ENCODE results near the gene TPCN2. TPM values are rescaled to one million over a fixed set of nuclear protein-coding genes. Genes with fewer than 3 reads are reported as not detected.
A peak's percentile ranks its signal among the peaks of the same experiment; 100 is the strongest.

Gene TPCN2
- total and polyA plus RNA-seq, 9 donors = 6.4 to 9.9 (median 7.6) TPM

DNA sequence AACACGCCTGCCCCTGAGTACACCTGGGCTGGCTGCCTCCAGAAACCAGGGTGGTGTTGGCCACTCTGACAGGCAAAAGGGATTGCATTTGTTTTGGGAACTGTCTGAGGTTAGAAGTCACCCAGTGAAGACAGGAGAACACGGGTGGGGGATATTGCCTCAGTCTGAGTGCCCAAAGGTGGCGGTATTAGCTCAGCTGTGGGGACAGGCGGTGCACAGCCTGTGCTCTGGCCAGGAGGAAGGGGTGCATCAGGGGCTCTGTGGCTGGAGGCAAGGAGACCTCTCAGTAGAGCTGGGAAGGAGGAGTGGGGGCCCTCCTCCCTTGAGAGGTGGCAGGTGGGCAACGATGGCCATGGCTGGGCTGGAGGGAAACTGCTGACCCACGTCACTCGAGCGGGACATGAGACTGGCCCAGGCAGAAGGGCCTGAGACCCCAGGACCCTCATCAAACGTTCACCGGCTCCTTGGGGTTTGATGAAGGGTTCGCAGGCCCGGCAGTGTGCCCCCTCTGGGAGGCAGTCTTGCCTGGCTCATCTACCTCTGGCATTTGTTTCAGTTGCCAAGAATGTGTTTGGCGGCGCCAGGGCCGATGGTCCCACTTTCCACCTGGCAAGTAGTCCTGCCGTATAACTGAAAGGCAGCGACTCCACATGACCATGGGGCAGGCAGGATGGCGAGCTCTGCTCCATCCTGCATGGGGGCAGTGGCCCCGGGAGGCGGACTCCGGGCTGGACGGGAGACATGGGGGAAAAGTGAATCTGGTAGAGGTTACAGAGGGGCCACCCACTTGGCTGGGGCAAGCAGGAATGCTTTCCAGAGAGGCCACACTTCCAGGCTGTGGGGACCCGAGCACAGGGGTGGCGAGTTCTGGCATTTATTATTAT, 54.2 kb downstream of the TPCN2 start:
- DNase-seq = peak; percentile 42
- no peak overlapping the region for H3K27ac ChIP-seq (ENCODE audit: low read length)
- H3K36me3 ChIP-seq (ENCODE audit: control insufficient read depth, insufficient read depth, low read length) = no peaks in the 10 kb centered on the region
- H3K4me3 ChIP-seq (ENCODE audit: low read length) = no peak overlapping the region
- H3K27me3 ChIP-seq (ENCODE audit: control insufficient read depth, insufficient read depth, low read length) = peaks cover 29% of the 10 kb centered on the region
- no peaks in the 10 kb centered on the region for H3K9me3 ChIP-seq (replicated peaks; ENCODE audit: control insufficient read depth, low read depth, low read length)
- peaks cover 33% of the 10 kb centered on the region for H3K4me1 ChIP-seq (ENCODE audit: control insufficient read depth, insufficient read depth, low read length)
- 43% methylated on average over 17 of the region's 24 CpGs for WGBS (ENCODE audit: insufficient coverage)

DNA sequence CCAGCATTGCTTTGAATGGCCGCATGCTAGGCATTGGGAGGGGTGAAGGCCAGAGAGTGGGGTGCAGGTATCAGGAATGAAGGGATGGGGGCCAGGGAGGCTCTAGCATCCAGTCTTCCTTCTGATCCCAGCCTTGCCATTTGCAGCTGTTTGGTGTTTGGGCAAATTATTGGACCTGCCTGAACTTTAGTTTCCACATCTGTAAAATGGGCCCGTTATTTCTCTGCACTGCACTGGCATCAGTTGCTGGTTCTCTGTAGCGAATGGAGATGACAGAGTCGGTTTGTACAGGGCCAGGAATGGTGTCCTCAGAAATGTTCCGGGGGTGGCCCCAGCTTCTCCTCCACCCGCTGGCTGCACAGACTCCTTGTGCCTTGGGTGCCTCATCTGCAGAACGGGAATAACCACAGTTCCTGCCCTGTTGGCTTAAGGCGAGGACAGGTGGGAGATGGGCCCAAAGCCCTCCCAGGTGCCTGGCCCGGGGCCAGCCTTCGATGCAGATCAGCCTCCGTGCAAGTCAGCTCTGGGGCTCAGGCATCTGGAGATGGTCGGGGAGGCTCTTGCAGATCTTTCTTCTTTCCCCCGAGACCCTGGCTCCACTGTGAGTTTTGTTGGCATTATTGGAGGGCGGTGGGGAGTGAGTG, 55.6 kb downstream of the TPCN2 start:
- DNase-seq = no peak
- H3K36me3 ChIP-seq (ENCODE audit: control insufficient read depth, insufficient read depth, low read length) = no peaks in the 10 kb centered on the region
- 85% methylated on average over 13 of the region's 14 CpGs for WGBS (ENCODE audit: insufficient coverage)
- H3K4me1 ChIP-seq (ENCODE audit: control insufficient read depth, insufficient read depth, low read length) = peaks cover 32% of the 10 kb centered on the region
- no peak overlapping the region for H3K4me3 ChIP-seq (ENCODE audit: low read length)
- H3K27ac ChIP-seq (ENCODE audit: low read length) = no peak overlapping the region
- H3K9me3 ChIP-seq (replicated peaks; ENCODE audit: control insufficient read depth, low read depth, low read length) = no peaks in the 10 kb centered on the region
- peaks cover 30% of the 10 kb centered on the region for H3K27me3 ChIP-seq (ENCODE audit: control insufficient read depth, insufficient read depth, low read length)

DNA sequence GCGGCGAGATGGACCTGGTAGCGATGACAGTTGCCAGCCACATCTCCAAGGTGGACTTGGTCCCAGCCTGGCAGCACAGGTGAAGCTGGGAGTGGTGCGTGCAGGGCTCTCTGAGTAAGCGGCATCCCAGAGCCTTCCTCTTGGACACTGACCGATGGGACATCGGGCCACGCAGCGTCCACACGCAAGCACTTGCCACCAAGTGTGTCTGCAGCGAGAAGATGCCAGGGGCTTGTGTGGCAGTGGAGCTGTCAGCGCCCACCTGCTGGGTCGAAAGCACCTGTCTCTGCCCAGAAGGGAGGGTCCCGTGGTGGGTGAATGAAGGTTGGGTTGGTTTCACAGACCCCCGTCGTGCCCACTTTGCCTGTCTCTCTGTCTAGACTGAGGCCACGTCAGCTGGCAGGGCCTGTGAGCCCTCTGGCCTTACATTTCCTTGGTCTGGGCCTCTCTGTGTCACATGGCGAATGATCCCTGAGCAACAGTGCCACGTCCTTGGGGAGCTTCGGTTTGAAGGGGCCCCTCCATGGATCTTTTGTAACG, 56.2 kb downstream of the TPCN2 start:
- DNase-seq = no peak
- peaks cover 31% of the 10 kb centered on the region for H3K4me1 ChIP-seq (ENCODE audit: control insufficient read depth, insufficient read depth, low read length)
- peaks cover 25% of the 10 kb centered on the region for H3K27me3 ChIP-seq (ENCODE audit: control insufficient read depth, insufficient read depth, low read length)
- H3K36me3 ChIP-seq (ENCODE audit: control insufficient read depth, insufficient read depth, low read length) = no peaks in the 10 kb centered on the region
- 89% methylated on average over 17 of the region's 21 CpGs for WGBS (ENCODE audit: insufficient coverage)
- no peaks in the 10 kb centered on the region for H3K9me3 ChIP-seq (replicated peaks; ENCODE audit: control insufficient read depth, low read depth, low read length)
- H3K27ac ChIP-seq (ENCODE audit: low read length) = no peak overlapping the region
- H3K4me3 ChIP-seq (ENCODE audit: low read length) = no peak overlapping the region

DNA sequence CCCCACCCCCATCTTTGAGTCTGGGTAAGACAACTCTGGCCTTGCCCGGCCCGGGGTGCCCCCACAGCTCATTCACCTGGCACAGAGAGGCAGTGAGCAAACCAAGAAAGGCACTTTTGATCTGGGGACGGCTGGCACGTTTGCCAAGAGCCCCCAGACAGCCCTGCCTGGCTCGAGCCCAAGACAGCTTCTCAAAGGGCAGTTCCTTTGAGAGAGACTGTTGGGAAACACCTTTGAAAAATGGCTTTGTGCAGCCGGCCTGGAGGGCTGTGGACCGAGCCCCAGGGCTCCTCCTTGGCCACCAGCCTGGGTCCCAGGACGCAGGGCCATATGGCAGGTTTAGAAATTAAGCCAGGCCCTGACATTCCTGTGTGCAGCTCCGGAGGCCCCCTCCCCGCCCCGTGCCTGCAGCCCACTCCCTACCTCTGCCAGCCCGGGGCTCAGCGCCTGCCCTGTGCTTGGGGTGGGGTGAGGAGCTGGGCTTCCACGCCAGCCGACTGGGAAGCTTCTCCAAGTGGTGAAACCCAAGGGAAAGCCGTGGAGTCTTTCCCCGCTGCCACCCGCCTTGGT, 56.8 kb downstream of the TPCN2 start:
- 61% methylated on average over 10 of the region's 18 CpGs for WGBS (ENCODE audit: insufficient coverage)
- Histone ChIP-seq H3K4me1 (ENCODE audit: control insufficient read depth, insufficient read depth, low read length) (peaks cover 31% of the 10 kb centered on the region), H3K36me3 (ENCODE audit: control insufficient read depth, insufficient read depth, low read length) (no peaks in the 10 kb centered on the region), H3K27ac (ENCODE audit: low read length) (no peak overlapping the region), H3K4me3 (ENCODE audit: low read length) (no peak overlapping the region), H3K27me3 (ENCODE audit: control insufficient read depth, insufficient read depth, low read length) (peaks cover 20% of the 10 kb centered on the region), H3K9me3 (replicated peaks; ENCODE audit: control insufficient read depth, low read depth, low read length) (no peaks in the 10 kb centered on the region)
- no peak for DNase-seq

DNA sequence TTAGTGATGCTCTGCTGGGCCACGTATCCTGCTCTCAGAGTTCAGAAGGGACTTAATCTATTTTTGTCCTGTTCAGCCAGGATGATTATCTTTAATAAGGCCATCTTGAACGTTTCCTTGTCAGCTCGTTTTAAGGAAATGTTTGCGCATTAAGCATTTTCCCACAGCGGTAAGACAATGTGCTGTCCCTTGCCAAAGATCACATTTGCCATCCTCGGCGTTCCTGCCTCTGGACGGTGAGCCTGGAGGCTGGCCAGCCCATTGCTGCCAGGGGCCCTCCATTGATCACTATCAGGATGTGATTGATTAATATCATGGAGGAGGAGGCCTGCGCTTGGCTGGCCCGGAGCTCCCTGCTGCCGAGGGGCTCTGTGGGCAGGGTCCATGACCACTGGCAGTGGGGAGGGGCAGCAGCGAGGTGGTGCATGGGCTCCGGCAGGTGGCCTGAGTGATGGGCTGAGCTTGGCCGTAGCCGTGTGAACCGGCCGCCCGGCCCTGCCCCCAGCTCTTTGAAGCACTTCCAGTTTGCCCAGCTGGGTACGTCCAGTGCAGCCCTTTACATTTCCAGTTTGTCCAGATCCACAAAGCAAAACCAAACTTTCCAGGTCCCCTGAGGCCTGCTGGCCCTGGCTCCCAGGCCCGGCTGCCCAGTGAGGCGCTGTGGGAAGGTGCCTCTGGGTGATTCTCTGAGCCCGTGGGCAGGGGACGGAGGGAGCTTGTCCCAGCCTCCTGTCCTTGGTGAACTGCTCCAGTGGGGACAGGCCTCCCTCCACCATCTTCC, 57.5 kb downstream of the TPCN2 start:
- no peak overlapping the region for H3K27ac ChIP-seq (ENCODE audit: low read length)
- WGBS (ENCODE audit: insufficient coverage) = 56% methylated on average over 15 of the region's 23 CpGs
- no peaks in the 10 kb centered on the region for H3K9me3 ChIP-seq (replicated peaks; ENCODE audit: control insufficient read depth, low read depth, low read length)
- H3K36me3 ChIP-seq (ENCODE audit: control insufficient read depth, insufficient read depth, low read length) = no peaks in the 10 kb centered on the region
- DNase-seq = no peak
- H3K4me1 ChIP-seq (ENCODE audit: control insufficient read depth, insufficient read depth, low read length) = peaks cover 31% of the 10 kb centered on the region
- no peak overlapping the region for H3K4me3 ChIP-seq (ENCODE audit: low read length)
- H3K27me3 ChIP-seq (ENCODE audit: control insufficient read depth, insufficient read depth, low read length) = peaks cover 13% of the 10 kb centered on the region

DNA sequence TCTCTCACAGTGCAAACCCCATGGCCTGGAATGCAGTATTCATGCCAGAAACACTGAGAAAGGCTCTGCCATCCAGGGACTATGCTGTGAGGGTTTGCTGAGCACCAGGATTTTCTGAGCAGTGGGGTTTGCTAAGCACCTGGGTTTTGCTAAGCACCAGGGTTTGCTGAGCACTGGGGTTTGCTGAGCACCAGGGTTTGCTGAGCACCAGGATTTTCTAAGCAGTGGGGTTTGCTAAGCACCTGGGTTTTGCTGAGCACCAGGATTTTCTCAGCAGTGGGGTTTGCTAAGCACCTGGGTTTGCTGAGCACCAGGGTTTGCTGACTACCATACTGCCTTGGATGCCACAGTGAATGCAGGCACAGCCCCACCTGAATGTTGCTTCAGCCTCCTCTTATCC, 58.7 kb downstream of the TPCN2 start:
- H3K4me3 ChIP-seq (ENCODE audit: low read length) = no peak overlapping the region
- peaks cover 38% of the 10 kb centered on the region for H3K4me1 ChIP-seq (ENCODE audit: control insufficient read depth, insufficient read depth, low read length)
- H3K36me3 ChIP-seq (ENCODE audit: control insufficient read depth, insufficient read depth, low read length) = no peaks in the 10 kb centered on the region
- no peaks in the 10 kb centered on the region for H3K9me3 ChIP-seq (replicated peaks; ENCODE audit: control insufficient read depth, low read depth, low read length)
- DNase-seq = no peak
- H3K27ac ChIP-seq (ENCODE audit: low read length) = no peak overlapping the region
- peaks cover 10% of the 10 kb centered on the region for H3K27me3 ChIP-seq (ENCODE audit: control insufficient read depth, insufficient read depth, low read length)

DNA sequence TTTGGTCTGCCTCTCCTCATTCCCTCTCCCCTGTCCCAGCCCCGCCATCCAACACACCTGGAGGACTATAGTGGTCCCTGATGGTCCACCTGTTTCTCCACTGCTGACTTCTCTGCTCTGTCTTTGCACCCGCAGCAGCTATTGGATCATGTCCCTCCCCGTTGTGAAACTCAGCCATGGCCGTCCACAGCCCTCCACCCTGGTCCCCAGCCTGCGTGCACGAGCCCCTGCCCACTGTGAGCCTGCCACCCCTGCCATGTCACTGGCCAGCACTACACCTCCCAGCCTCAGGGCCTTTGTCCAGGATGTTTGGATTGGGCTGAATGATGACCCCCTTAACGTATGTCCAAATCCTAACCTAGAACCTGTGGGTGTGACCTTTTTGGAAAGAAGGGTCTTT, 59.3 kb downstream of the TPCN2 start:
- Histone ChIP-seq H3K27ac (ENCODE audit: low read length) (no peak overlapping the region), H3K9me3 (replicated peaks; ENCODE audit: control insufficient read depth, low read depth, low read length) (no peaks in the 10 kb centered on the region), H3K27me3 (ENCODE audit: control insufficient read depth, insufficient read depth, low read length) (peaks cover 8% of the 10 kb centered on the region), H3K4me3 (ENCODE audit: low read length) (no peak overlapping the region), H3K36me3 (ENCODE audit: control insufficient read depth, insufficient read depth, low read length) (no peaks in the 10 kb centered on the region), H3K4me1 (ENCODE audit: control insufficient read depth, insufficient read depth, low read length) (peaks cover 37% of the 10 kb centered on the region)
- WGBS (ENCODE audit: insufficient coverage) = 98% methylated on average over 6 of the region's 7 CpGs
- no peak for DNase-seq

DNA sequence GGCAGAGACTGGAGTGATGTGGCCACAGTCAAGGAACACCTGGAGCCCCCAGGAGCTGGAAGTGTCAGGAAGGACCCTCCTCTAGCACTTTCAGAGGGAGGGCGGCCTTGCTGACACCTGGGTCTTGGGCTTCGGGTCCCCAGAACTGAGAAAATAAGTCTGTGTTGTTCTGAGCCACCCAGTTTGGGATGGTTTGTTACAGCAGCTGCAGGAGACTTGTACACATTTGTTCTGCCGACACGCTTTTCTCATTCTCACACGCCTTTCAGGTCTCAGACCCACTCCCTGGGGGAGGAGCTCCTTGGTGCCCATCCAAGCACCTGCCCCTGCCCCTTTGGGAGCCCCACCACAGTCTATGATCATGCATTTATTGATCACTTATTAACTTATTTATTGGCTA, 59.8 kb downstream of the TPCN2 start:
- WGBS (ENCODE audit: insufficient coverage) = no CpG with 5 or more reads among the region's 5 CpGs
- Histone ChIP-seq H3K27me3 (ENCODE audit: control insufficient read depth, insufficient read depth, low read length) (peaks cover 7% of the 10 kb centered on the region), H3K36me3 (ENCODE audit: control insufficient read depth, insufficient read depth, low read length) (no peaks in the 10 kb centered on the region), H3K4me1 (ENCODE audit: control insufficient read depth, insufficient read depth, low read length) (peaks cover 40% of the 10 kb centered on the region), H3K9me3 (replicated peaks; ENCODE audit: control insufficient read depth, low read depth, low read length) (no peaks in the 10 kb centered on the region), H3K4me3 (ENCODE audit: low read length) (no peak overlapping the region), H3K27ac (ENCODE audit: low read length) (no peak overlapping the region)
- DNase-seq = no peak

DNA sequence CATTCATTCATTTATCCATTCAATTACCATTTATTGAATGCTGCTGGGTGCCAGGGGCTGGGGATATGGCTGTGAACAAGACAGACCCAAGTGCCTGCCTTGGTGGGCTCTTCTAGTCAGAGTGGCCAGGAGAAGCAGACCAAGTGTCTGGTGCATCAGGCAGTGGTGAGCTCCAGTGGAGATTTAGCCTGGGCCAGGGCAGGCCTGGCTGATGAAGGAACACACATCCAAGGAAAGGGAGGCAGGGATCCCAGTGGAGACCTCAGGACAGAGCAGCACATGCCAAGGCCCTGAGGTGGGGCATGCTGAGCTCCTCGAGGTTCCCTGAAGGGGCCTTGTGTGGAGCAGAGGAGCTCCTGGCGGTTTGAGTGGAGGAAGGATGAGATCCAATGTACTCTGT, 60.4 kb downstream of the TPCN2 start:
- H3K9me3 ChIP-seq (replicated peaks; ENCODE audit: control insufficient read depth, low read depth, low read length) = no peaks in the 10 kb centered on the region
- peaks cover 46% of the 10 kb centered on the region for H3K4me1 ChIP-seq (ENCODE audit: control insufficient read depth, insufficient read depth, low read length)
- no peaks in the 10 kb centered on the region for H3K36me3 ChIP-seq (ENCODE audit: control insufficient read depth, insufficient read depth, low read length)
- no peak for DNase-seq
- no peak overlapping the region for H3K4me3 ChIP-seq (ENCODE audit: low read length)
- 86% methylated on average over 2 of the region's 2 CpGs for WGBS (ENCODE audit: insufficient coverage)
- peaks cover 5% of the 10 kb centered on the region for H3K27me3 ChIP-seq (ENCODE audit: control insufficient read depth, insufficient read depth, low read length)
- H3K27ac ChIP-seq (ENCODE audit: low read length) = no peak overlapping the region

Data from muscle of leg (tissue), 11 donors.